ENCODE results near the gene CCDC175.

DNA sequence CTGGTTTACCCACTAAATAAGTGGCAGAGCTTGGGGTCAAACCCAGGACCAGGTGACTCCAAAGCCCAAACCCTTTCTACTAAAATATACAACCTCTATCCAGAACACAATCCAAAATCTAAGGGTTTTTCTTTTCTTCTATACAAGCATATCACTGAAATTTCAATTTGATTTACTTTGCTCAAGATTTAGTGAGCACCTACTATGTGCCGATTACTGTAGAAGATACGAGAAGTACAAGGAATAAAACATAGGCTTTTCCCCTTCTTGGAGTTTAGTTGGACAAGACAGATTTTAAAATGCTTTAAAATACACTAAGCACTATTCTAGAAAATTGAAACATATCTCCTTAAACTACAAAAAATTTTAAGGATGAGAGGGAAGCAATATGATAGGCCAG, 95.2 kb downstream of the CCDC175 start:
- TF ChIP-seq POLR2AphosphoS5 (IDR thresholded peaks at IDR 0.05) (no peak), POLR2A (IDR thresholded peaks at IDR 0.05) (no peak)
- TF ChIP-seq, protein P1, sequence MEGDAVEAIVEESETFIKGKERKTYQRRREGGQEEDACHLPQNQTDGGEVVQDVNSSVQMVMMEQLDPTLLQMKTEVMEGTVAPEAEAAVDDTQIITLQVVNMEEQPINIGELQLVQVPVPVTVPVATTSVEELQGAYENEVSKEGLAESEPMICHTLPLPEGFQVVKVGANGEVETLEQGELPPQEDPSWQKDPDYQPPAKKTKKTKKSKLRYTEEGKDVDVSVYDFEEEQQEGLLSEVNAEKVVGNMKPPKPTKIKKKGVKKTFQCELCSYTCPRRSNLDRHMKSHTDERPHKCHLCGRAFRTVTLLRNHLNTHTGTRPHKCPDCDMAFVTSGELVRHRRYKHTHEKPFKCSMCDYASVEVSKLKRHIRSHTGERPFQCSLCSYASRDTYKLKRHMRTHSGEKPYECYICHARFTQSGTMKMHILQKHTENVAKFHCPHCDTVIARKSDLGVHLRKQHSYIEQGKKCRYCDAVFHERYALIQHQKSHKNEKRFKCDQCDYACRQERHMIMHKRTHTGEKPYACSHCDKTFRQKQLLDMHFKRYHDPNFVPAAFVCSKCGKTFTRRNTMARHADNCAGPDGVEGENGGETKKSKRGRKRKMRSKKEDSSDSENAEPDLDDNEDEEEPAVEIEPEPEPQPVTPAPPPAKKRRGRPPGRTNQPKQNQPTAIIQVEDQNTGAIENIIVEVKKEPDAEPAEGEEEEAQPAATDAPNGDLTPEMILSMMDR (IDR thresholded peaks at IDR 0.05), result no peak
